Left ventricle myocardium inferior (tissue), 1 donor: Measurements from ENCODE around the gene FHAD1. TPM values are rescaled to one million over a fixed set of nuclear protein-coding genes. Genes with fewer than 3 reads are reported as not detected.

Source experiments
- DNase-seq: peaks from one replicate; pipeline ENCODE4 v3.0.0-alpha.2; 2020
- H3K27ac ChIP-seq: fragments of 200-600 bp; replicated peaks from 2 replicates; pipeline ENCODE4 v1.8.0; 2021
- H3K27me3 ChIP-seq: fragments of 200-600 bp; 2 replicates; pipeline ENCODE4 v1.8.0; 2021; ENCODE audit warnings: low read depth
- H3K36me3 ChIP-seq: fragments of 200-600 bp; 2 replicates; pipeline ENCODE4 v1.8.0; 2021
- H3K4me1 ChIP-seq: fragments of 200-600 bp; 2 replicates; pipeline ENCODE4 v1.8.0; 2021
- H3K4me3 ChIP-seq: fragments of 200-600 bp; 2 replicates; pipeline ENCODE4 v1.8.0; 2021; ENCODE audit warnings: mild to moderate bottlenecking, moderate library complexity
- H3K9me3 ChIP-seq: fragments of 200-600 bp; replicated peaks from 2 replicates; pipeline ENCODE4 v1.8.0; 2021
- CTCF ChIP-seq: fragments of 200-600 bp; IDR thresholded peaks from 2 replicates; pipeline ENCODE4 v1.8.0; 2021; ENCODE audit warnings: antibody characterized with exemption, mild to moderate bottlenecking, borderline replicate concordance
- intact Hi-C: fragments of 100-400 bp; cut with micrococcal nuclease; formaldehyde crosslinking; loops from one replicate; pipeline ENCODE4 v1.11.0; 2022
- total RNA-seq: library from RNA; stranded (reverse); fragmentation: NEBNext Ultra II Directional; extraction: Animal tissue kit (Norgen Biotek cat#: 25700); gene quantifications from one replicate; pipeline ENCODE4 v1.2.1, GENCODE V29; 2021
- donor health status: DM: no; HTN: yes; CAD: no; lungs with severe emphysema.

The FHAD1 gene
- total RNA-seq, 1 donor from 2014 or later: not detected

GRCh38 chr1:15362737-15363128 lies 115.7 kb downstream of the FHAD1 start:
- Histone ChIP-seq H3K36me3 (no peaks in the 10 kb centered on the region), H3K27ac (no peak overlapping the region), H3K9me3 (no peaks in the 10 kb centered on the region), H3K4me1 (no peaks in the 10 kb centered on the region), H3K4me3 (no peak overlapping the region), H3K27me3 (no peaks in the 10 kb centered on the region)
- no peak for DNase-seq
- TF ChIP-seq CTCF: no peak
- intact Hi-C loops: no loop called here

DNA sequence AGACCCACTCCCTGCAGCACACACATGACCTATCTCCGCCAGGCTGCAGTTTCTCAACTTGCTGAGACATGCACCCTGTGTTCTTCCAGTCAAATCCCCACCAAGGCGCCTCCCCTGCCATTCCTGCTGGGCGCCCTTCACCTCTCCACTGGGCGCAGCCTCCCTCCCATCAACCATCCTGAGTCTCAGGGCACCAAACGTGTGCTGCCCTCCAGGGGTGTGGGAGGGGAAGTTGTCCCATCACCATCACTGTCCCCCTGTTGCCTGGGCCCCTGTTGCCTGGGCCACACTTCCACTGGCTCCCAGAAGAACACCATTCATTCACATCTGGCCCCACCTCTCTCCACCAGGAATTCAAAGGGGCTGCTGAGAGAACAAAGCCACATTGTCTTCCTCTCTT lies 117.7 kb downstream of the FHAD1 start:
- no peaks in the 10 kb centered on the region for H3K36me3 ChIP-seq
- TF ChIP-seq CTCF: no peak
- H3K4me1 ChIP-seq: no peaks in the 10 kb centered on the region
- intact Hi-C loops: no loop called here
- DNase-seq: no peak
- H3K27ac ChIP-seq: no peak overlapping the region
- no peaks in the 10 kb centered on the region for H3K27me3 ChIP-seq
- H3K4me3 ChIP-seq: no peak overlapping the region
- no peaks in the 10 kb centered on the region for H3K9me3 ChIP-seq

- intact Hi-C loops: no loop called here
- Histone ChIP-seq H3K9me3 (no peaks in the 10 kb centered on the region), H3K27me3 (no peaks in the 10 kb centered on the region), H3K36me3 (no peaks in the 10 kb centered on the region), H3K4me1 (peaks cover 16% of the 10 kb centered on the region), H3K27ac (no peak overlapping the region), H3K4me3 (no peak overlapping the region)
- DNase-seq: no peak
- TF ChIP-seq CTCF: no peak
Measured at GRCh38 chr1:15368888-15369287, 121.9 kb downstream of the FHAD1 start.

DNA sequence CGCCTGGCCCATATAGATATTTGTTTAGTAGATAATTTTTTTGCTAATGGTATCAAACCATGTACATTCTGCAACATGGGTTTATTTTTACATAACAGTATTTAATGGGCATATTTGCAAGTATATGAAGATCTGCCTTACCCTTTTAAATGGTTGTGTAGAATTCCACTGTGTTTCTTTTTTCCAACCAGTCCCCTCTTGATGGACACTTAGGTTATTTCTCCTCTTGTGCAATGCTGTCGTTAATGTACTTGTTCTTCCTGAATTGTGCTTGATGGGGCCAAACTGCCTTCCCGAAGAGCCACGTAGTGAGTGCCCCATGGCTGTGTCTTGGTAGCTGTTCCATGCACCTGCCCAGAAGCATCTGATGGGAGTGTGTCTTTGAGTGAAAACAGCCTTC lies 123.2 kb downstream of the FHAD1 start:
- peak overlapping the region; percentile 71 for H3K27ac ChIP-seq
- intact Hi-C loops: no loop called here
- no peak overlapping the region for H3K4me3 ChIP-seq
- peaks cover 16% of the 10 kb centered on the region for H3K4me1 ChIP-seq
- H3K36me3 ChIP-seq: no peaks in the 10 kb centered on the region
- no peaks in the 10 kb centered on the region for H3K9me3 ChIP-seq
- DNase-seq: no peak
- TF ChIP-seq CTCF: no peak
- H3K27me3 ChIP-seq: no peaks in the 10 kb centered on the region

DNA sequence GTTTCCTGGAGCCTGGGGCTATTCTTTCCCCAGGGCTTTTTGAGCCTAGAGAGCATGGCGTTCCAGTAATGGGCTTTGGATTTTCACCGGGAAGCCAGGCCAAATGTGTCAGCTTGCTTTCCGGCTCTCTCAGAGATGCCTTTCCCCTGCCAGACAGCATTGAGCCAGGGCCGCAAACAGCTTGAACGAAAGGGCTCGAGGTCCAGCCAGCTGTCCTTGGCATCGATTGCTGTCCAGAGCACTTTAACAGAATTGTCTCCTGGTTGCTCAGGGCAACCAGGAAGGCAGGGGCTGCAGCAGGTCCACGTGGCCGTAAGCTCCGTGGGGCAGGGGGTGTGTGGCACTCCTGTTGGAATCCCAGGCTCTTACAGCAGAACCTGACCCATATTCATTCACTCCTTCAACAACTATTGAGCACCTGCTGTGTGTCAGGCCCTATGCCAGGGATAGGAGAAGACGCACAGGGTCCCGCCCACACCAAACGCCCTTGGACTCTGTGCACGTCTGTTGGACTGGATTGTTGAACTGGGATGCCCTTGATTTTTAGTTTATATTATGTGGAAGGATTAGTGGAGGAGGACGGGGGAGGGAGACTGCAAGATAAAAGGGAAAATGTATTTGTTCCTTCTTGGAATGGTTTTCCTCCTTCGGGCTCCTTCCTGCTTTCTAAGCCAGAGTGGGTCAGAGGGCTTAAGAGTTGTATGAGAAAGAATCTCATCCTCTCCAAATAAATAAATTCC lies 123.9 kb downstream of the FHAD1 start:
- no peaks in the 10 kb centered on the region for H3K27me3 ChIP-seq
- H3K4me3 ChIP-seq: no peak overlapping the region
- H3K9me3 ChIP-seq: no peaks in the 10 kb centered on the region
- DNase-seq: peak; percentile 63
- H3K4me1 ChIP-seq: peaks cover 16% of the 10 kb centered on the region
- H3K36me3 ChIP-seq: no peaks in the 10 kb centered on the region
- no peak for TF ChIP-seq CTCF
- H3K27ac ChIP-seq: peak overlapping the region; percentile 71
- intact Hi-C loops: no loop called here
